NCI-H1417 treated with DMSO at 0.1 percent for 48 hours (cell line): ENCODE results near the gene TMEM267.
"Not testable (repeated sequence)": the region's sequence is repeated elsewhere in the genome, so short reads cannot be mapped to it uniquely, and the experiment has no call there.

Experiments
- DNase-seq: peaks from one replicate; lab custom pipeline; 2025; lab: John Stamatoyannopoulos, UW

Gene TMEM267

GRCh38 chr5:43409809-43410271 is 73.8 kb downstream of the TMEM267 start:
- no peak for DNase-seq

- DNase-seq, result not testable (repeated sequence)
Observed at GRCh38 chr5:43402524-43403066, 81.1 kb downstream of the TMEM267 start.

DNA sequence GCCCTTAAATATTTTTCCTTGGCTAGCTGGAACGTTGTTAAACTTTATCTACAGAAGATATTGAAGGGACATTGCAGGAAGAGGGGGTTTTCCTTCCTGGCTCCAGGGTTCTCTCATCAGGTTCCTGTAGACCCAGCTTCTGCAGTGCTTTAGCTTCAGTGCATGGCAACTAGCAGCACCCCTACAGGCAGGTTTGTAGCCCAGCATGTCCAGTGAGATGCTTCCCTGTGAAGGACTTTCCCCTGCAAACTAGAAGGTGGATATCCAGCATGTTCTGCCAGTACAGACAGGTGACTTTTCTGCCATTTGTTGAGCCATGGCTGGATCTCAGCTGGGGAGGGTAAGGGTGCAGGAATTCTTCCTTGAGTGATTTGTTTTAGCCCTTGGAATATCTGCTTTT is 81.8 kb downstream of the TMEM267 start:
- no peak for DNase-seq

GRCh38 chr5:43400082-43400481 is 83.6 kb downstream of the TMEM267 start:
- DNase-seq, result no peak

DNA sequence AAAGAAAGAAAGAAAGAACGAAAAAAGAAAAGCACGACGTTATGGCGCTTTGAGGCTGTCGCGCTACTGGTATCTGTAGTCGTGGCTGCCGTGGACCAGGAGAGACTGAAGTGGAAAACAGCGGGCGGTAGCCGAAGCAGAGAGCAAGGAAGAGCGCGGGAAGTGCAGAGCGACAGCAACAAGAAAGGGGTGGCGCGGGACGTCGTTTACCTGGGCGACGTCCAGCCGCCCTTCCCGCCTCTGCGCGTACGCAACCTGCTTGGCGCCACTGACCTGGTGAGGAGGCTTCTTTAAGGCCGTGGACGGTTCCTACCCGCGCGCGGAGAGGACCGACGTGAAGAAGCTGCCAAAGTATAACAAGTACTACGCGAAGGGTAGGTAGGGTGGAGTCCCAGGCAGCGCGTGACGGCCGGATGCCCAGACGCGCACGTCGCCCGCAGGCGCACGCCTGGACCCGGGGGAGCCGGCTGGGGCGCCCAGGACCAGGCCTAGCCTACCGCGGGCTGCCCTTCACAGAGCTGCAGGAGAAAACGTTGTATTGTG is 86.8 kb downstream of the TMEM267 start:
- no peak for DNase-seq
